Breast epithelium (tissue), 3 donors: ENCODE results near the gene WDR73.

Source experiments
- CTCF ChIP-seq, 3 donors: fragments of 450-650 bp; IDR thresholded peaks; one replicate each; pipeline ENCODE4 v1.5.1; 2016 to 2017; ENCODE audit warnings: antibody characterized with exemption in 3 of 3, mild to moderate bottlenecking in 3 of 3, moderate library complexity in 3 of 3
- POLR2A ChIP-seq: fragments of 450-650 bp; IDR thresholded peaks from one replicate; pipeline ENCODE4 v1.6.1; 2016; ENCODE audit warnings: antibody characterized with exemption, mild to moderate bottlenecking, moderate library complexity
- POLR2AphosphoS5 ChIP-seq, 3 donors: sonication (generic); formaldehyde crosslinking; IDR thresholded peaks; one replicate each; pipeline ENCODE4 v1.6.1; 2017; ENCODE audit warnings: antibody characterized with exemption in 3 of 3

GRCh38 chr15:84699538-84700191, 45.6 kb upstream of the WDR73 start:
- TF ChIP-seq CTCF (IDR thresholded peaks at IDR 0.05) (no peak), POLR2A (no peak), POLR2AphosphoS5 (IDR thresholded peaks at IDR 0.05) (no peak)
